HK-2 (cell line): ENCODE results near the gene CDK5R2.

Experiments used
- DNase-seq: peaks from one replicate; pipeline ENCODE4 v3.0.0-alpha.2; 2018; ENCODE audit not compliant: unreplicated experiment

CDK5R2 gene

DNA sequence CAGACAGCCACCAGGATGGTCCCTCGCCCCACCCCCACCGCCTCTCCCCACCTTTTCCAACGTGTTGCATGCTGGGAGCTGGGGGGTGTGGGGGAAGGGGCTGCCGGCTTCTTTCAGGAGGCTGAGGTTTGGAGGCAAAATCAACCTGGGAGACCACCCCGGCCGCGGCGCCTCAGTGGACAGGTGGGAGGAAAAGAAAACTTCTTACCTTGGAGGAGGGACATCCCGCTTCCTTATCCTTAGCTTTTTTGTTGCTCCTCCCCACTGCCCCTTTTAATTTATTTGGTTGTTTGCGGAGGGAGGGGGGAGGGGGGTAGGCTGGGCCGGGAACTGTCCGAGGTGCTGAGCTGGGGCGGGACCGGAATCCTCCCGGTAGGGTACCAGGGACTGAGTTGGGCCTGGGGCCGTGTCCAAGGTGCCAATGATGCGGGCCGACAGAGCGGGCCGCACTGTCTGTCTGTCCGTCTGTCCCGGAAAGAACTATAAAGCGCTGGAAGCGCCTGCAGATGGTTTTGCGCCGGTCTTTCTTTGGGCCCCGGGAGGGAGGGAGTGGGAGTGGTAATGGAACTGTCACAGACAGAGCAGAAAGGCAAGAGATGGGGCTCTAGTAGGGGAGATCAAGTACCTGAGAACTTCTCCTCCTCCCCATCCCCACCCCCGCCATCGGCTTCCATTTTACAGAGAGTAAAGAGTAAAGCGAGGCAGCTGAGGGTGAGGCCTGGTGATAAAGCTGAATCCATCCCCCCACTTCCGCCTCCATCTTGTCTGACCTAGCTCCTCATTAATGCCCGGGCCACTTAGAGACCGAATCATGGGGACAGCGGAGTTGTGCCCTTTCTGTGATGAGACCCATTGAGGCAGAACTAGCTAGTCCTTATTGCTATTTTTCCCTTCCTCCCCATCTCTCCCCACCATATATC lies 2.4 kb downstream of the CDK5R2 start:
- DNase-seq, result no peak

DNA sequence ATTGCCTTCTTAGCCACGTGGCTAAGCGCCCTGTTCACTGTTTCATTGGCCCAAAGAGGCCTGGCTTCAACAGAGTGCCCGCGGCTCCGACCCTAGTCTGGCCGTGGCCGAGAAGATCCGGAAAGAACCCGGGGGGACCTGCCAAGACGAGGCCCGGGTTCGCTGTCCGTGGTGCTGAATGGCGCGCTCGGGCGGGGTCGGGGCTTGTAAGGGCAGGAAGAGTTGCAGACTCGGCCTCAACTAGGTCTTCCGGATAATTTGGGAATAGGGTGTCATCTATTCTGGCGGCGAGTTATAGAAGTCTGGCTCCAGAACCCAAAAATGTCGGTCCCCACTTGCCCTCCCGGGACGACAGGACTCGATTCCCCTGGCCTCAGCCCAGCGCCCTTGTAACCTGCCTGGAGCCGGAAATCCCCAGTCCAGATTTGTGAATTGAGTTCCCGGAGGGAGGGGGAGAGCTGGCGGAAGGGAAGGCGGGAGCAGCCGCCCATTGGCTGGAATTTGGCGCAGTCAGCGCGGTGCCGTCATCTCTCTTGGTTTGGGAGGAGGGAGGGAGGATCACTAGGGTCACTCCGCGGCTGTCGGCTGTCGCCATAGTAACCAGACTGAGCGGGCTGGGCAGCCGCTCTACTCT lies 3.5 kb downstream of the CDK5R2 start:
- DNase-seq, result peak; percentile 67

DNA sequence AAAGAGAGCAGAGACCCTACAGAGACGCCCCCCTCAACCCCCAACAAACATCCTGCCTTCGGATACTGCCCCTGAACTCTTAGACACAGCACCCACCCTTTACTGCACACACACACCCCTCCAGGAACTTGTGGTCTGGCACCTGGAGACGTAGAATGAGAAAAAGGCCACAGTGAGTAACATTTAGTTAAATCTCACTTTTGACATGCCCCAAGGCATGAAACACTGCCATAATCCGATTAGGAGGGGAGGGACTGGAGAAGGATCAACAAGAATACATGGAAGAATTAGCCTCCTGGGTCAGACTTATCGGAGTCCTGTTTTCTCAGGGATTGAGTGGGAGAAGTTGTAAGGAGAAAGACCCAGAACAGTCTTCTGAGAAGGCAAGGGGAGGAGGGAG lies 4.1 kb downstream of the CDK5R2 start:
- no peak for DNase-seq

DNA sequence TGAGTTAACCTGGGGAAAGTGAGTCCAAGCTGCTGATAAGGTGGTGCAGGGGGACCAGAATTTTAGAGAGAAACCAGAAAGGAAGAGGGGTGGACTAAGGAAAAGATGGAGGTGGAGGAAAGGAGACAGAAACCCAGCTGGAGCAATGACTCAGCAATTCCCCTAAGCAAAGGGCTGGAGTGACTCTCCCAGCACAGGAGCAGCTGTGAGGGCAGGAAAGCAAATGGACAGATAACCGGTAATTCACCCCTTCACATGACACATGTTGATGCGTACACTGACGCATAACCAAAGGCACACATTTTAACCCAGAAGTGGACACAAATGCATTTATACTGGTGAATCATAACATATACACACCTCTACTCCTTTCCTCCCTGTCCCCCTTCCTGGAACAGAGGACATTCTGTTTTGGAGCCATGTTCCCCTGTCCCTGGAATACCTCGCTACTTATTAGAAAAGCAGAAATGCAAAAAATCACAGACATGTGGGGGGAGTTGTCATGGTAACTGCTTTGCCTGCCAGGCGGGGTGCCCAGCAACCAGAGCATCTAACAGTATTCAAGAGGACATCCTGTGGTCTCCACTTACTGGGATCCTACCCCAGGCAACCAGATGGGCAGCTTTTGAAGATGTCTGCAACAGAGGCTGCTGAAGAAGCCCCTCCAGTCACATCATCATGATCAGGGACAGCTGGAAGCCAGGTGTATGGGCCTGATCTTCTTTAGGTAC lies 4.7 kb downstream of the CDK5R2 start:
- DNase-seq, result peak; percentile 30

DNA sequence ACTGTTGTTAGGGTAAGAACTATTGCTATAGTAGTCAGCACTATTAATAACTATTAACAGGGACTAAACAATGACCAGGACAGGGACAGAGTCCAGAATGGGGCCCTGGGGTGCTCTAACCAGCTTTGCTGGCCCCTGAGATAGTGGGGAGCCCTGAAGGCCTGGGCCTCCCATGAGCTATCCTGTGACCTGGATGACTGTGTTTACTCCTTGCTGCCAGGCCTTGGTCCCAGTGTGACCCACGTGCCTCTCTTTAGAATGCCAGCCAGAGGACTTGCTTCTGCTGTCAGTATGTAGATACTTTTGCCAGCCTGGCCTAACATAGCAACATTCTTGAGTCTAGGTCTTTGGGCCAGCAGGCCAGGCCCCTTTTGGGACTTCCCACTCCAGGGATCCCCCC lies 11.4 kb downstream of the CDK5R2 start:
- DNase-seq, result no peak

DNA sequence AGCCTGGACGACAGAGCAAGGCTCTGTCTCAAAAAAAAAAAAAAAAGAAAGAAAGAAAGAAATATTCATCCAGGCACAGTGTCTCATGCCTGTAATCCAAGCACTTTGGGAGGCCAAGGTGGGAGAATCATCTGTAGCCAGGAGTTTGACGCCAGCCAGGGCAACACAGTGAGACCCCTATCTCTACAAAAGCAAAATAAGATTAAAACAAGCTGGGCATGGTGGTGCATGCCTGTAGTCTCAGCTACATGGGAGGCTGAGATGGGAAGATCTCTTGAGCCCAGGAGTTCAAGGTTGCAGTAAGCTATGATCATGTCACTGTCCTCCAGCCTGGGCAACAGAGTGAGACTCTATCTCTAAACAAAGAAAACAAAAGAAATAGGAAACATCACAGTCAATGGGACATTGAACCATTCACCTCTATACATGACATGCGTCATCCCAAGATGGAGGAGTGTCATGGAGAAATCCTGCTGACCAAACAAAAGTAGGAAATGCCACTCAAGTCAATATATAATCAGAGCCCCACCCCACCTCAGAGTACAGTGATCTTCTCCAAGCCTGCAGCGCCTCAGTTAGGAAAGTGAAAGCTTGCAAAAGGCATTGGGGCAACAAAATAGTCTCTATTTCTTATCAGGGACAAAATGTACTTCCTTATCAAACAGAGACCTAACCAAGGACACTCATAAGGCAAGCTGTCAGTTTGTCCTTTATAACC lies 15.8 kb downstream of the CDK5R2 start:
- DNase-seq, result no peak

DNA sequence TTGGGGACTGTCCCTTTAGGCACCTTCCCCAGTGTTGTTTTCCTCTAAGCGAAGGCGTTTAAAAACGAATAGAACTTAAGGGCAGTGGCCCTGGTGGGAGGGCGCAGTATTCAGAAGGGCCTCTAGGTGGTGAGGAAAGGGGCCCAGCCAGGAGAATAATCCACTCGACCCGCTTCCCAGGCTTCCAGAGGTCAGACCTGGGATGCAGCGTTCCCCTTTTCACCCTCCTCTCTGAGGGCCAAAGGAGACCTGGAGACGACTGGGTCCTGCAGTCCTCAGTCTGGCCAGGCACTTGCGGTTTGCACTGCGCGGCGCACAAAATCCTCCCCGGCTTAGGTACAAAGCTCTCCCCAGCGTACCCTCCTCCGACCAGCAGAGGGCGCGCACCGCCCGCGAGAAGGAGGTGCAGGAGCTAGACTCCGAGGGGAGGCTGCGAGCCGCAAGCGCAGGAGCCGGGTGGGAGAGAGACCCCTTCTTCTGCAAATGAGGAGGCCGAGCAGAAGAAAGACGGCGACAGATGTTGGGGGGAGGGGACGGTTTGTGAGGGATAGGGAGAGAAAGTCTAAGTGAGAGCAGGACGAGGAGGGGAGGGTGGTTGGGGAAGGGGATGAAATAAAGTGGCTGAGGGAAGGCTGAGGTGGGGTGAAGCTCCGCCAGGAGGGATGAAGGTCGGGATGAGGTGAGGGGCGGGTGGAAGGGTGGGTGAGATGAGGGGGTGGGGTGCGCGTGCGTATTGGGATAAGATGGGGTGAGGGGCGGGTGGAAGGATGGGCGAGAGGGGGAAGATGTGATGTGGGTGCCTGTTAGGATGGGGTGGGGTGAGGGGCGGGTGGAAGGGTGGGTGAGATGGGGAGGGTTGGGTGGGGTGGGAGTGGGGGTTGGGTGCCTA lies 20.6 kb downstream of the CDK5R2 start:
- DNase-seq, result peak; percentile 85

DNA sequence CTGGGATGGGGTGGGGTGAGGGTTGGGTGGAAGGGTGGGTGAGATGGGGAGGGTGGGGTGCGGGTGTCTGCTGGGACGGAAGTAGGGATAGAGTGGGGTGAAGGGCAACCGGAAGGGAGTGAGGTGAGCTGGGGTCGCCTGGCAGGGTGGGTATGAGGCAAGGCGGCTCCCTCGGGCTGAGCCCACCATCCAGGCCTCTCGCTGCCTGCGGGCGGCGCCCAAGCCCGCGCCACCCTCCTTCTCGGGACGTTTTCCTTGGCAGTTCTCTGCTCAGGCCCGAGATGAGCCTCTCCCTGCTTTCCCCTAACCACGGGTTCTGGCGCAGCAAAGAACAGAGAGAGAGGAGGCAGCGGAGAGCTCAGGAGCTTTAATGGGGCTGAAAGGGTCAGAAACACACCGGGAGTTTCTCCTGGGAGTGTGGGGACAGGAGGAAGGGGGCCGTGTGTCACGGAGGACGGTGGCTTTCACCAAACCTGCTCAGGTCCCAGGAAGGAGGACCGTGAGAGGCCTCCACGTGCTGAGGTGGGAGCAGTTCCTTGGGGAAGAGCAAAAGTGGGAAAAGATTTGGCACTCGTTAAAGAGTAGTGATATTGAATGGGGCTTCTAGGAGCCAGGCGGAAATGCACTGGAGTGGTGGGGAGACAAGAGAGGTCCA lies 21.4 kb downstream of the CDK5R2 start:
- DNase-seq, result no peak

DNA sequence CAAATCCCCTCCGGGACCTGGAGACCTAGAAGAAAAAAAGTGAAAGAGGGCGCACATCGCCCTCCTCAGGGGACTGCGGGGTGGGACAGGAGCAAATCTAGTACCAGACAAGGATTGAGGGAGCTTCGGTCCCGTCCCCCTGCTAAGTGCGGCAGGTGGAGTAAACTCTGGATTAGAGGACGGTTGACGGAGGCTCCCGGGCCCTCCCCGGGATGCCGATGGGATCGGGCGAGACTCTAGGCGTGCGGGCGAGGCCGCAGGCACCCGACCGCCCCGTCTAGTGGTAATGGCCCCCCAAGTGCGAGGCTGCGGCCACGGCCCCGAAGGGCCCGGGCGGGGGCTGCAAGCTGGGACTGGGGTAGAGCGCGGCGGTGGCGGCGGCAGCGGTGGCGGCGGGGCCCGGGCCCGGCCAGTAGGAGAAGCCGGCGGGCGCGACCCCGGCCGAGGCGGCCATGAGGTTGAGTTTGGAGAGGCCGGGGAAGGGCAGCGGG lies 22.0 kb downstream of the CDK5R2 start:
- no peak for DNase-seq

DNA sequence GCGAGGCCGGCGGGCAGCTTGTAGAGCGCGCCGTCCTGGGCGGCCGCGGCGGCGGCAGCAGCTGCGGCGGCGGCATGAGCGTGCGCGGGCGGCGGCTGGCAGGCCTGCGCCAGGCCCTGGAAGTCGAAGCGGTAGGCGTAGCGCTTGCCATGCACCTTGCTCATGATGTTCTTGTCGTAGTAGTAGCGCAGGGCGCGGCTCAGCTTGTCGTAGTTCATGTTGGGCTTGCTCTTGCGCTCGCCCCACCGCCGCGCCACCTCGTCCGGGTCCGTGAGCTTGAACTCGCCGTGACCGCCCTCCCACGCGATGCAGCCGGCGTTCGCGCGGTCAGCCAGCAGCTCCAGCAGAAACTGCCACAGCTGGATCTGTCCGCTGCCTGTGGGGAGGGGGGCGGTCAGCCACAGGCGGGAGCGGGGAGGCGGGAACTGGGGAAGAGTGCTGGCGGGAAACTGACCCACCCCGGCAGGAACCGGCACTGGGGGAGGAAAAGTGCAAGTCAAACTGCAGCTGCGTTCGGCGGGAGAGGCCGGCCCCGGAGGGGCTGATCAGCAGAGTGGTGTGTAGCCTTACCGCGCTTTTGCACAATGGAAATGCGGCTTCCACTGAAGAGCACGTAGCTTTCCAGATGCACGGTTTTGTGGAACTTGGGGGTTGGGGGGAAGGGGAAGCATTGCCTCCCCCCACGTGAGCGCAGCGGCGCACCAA lies 22.6 kb downstream of the CDK5R2 start:
- DNase-seq, result no peak

DNA sequence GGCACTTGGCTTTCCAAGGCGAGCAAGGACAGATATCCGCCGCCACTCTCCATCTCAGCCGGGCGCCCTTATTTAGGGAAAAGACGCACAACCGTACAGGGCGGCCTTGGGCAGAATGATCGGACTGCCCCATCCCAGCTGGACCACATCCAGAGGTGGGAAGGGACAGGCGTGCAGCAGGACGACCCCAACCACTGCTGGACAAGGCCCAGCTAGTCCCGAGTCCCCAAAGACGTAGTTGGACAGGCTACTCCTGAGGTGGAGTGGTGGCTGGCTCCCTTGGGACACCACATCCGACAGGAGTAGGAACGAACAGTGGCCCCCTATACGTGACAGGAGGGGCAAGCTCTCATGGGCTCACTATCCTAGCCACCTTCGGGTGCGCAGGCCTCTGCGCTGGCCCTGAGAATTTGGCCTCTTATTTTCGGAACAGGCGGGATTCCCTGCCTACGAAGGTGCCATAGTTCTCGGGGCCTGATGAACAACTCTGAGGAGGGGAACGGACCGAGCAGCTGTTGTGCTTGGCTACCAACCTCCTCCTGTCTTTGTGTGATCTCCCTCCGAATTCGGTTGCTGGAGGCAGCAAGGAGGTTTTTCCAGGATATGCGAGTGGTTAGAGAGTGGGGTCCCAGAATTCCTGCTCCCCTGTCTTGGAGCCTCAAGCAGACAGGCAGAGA lies 23.3 kb downstream of the CDK5R2 start:
- no peak for DNase-seq

DNA sequence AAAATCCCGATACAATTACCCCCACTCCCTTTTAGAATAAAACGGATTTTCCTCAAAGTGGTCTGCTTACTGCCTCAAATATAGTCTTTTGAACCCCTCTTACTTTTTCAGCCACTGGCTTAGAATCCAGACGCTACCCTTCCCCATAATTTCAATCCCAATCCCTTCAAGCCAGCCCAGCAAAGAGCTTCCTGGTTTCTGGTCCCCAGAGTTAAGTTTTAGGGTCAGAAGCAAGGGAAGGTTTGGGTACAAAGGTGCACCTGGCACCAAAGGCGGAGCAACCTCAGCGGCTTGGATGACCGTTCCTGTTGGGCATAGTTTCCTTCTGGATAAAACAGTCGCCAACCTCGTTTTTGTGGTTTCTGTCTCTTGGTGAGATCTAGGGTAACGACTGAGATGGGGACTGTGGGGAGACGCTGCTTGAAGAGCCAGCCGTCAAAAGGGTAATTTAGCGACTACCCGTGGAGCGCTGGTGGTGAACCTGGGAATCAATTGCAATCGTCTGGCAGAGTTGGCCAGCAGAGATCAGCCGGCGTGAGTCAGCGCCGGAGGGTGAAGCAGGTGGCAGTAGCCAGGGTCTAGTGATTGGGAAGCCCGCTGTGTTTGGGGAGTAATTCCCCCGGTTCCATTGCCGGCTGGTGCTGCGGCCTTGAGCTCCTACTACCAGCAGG lies 23.9 kb downstream of the CDK5R2 start:
- no peak for DNase-seq

DNA sequence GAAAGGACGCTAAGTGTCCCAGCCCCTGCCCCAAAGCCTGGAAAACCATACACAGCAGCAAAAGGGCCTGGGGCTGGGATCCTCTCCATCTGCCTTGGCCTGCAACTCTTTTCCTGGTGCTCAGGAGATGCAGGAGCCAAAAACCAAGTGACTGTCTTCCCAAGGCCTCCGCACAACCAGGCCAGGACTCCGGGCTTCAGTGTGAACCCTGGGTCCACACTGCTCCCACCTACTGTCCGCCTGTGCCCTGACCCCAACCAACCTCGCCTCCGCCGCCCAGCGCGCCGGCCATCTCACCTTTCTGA lies 24.4 kb downstream of the CDK5R2 start:
- DNase-seq, result no peak

DNA sequence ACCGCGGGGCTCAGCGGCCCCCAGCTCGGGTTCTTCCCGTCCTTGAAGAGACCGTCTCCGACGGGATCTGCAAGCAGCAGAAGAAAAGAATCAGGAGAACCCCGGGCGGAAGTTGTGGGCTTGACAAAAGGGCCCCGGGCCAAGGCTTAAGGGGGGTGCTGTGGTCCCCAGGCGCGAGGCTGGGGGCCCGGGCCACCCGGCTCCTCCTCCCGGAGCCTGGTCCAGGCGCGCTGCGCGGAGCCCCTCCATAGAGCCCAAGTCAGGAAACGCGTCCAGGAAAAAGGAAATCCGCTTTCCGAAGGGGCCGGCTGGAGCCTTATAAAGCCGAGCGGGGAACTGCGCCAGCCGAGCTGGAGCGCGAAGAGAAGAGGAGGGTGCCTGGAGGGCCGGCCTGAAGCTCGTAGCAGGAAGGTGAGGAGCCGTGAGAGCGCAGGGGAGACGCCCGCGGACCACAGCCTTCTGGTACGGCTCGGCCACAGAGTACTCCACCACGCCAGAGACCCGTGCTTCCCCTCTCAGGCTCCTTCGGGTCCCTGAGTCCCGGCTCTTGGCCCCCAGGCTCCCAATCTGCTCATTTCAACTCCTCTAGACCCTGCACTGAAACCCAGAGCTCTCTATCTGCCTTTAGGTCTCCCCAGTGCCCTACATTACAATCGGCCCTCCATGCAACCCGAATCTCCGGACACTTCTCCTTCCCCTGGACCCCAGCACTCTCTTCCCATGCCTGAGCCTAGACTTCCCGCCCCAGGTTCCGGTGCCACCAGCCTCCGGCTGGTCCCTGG lies 25.0 kb downstream of the CDK5R2 start:
- DNase-seq, result no peak

DNA sequence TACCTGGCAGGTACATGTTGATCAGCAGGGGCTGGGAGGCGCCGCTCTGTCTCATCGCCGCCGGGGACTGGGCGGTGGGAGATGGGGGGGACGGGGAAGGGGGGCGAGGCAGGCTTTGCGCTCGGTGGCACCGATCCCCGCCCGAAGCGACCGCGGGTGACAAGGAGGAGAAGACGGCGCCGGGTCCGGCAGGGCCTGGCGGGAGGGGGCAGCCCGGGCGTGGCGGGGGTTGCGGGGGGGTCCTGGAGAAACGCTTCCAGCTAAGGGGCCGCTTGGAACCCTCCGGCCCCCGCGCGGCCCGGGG lies 25.5 kb downstream of the CDK5R2 start, which contains the start of gene FEV:
FEV (minus strand) TSS at position 164 of the 304 bp plus-strand sequence; CDS start at position 55, 109 bp downstream.
- DNase-seq, result no peak

DNA sequence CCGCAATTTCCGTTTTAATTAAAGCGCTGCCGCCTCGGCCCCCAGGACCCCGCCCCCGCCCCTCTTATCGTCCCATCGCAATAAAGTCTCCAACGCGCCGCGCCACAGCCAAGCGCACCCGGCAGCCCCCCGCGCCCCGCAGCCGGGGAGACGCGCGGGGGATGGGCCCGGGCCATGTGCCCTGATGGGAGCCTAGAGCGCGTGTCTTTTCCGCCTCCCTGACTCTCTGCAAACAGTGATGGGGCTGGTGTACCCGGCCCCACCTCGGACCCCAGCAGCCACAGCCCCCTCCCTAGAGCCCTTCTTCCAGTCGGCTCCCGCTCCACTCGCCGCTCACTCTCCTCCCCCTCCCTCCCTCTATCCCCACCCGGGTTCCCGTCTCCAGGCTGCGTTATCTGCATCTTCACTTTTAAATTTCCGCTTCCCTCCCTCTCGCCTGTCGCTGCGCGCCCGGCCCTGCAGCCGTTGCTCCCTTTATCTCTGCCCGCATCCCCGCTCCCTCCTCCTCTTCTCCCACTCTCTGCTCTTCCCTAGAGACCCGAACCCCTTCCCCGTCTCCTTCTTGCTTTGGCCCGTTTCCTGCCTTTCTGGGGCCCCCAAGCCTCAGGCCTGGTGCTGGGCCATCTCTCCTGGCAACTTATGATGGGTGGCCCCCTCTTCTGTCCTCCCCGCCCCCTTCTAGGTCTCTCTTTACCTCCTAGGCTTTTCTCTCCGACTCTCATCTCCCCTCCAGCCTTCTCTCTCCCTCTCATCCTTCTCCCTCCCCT lies 26.0 kb downstream of the CDK5R2 start:
- DNase-seq, result no peak

DNA sequence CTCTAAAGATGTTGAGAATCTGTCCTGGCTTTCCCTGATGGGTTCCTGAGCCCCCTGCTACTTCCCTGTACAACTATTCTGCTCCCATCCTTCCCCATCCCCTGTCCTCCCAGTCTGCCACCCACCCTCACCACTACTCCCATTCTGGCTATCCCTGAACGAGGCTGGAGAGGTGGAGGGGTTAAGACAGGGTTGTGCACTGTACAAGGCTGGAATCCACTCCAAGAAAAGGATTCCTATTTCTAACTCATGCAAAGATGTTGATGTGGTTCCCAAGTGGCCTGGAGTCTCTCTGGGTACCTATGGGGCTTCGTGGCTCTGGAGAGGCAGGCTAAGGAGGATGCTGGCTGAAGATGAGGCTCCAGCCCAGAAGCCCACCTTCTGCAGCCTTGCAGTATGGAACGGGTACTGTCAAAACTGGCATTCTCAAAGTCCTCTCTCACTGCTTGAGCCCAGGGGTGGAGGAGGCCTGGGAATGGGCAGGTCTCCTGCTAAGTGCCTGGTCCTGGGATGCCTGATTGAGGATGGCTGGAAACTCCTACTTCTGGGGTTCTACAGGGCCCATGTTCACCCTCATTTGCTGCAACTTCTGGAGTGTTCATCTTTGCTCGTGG lies 26.8 kb downstream of the CDK5R2 start:
- DNase-seq, result no peak
